NCI-H526 (cell line): Measurements from ENCODE around the gene COL18A1.

ENCODE experiments used
- DNase-seq, 2 experiments: peaks; one replicate each; lab custom pipeline; 2025; lab: John Stamatoyannopoulos, UW

The COL18A1 gene

GRCh38 chr21:45535341-45536081, 130.5 kb downstream of the COL18A1 start:
- no peak for DNase-seq

DNA sequence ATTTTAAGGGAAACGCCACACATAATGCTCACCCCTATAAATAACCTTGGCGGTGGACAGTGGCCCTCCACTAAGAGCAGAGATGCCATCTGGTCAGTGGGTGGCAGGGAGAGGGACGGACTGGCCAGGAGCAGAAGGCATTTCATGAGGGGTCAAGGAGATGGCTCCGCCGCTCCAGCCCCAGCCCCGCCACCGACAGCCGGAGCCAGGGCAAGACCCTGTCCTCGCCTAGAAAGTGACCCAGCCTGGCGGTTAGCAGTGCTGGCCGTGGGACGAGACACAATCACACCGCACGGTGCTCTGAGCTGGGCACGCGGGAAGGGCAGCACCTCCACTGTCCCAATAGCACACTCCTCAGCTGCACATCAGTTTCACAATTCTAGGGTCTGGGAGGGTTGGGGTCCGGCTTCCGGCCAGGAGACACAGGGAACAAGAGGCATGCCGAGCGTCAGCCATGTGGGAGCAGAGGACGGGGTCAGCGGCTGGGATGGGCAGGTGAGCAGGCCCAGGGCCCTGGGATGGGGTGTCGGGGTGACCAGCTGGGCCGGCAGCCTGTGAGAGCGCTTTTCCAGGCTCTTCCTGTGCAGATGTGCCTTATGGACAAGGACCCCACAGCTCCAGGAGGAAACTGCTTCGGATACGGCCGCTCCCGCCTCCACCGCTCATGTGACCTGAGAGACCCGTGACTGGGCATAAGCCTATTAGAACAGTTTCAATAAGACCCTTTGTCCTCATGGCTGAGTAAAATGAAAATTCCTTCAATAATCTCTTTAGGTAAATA, 131.5 kb downstream of the COL18A1 start:
- no peak for DNase-seq

DNA sequence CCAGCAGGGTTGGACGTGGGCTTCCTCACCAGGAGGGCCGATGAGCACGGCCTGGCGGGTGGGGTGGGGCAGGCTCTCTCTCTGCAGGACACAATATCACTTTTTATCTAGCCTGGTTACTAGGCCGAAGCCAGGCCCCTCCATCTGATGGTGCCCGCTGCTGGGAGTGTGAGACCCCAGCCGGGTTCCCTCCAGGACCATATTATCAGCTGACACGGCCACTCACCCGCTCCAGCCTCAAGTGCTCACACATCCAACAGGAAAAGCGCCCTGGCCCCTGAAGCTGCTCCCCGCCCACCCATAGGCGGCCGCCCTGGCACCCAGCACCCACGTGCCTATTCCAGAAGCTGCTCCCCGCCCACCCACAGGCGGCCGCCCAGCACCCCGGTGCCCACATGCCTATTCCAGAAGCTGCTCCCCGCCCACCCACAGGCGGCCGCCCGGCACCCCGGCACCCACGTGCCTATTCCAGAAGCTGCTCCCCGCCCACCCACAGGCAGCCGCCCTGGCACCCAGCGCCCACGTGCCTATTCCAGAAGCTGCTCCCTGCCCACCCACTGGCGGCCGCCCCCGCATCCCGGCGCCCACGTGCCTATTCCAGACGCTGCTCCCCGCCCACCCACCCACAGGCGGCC, 132.3 kb downstream of the COL18A1 start:
- DNase-seq, result no peak

GRCh38 chr21:45537746-45538291, 132.9 kb downstream of the COL18A1 start:
- DNase-seq, result no peak

DNA sequence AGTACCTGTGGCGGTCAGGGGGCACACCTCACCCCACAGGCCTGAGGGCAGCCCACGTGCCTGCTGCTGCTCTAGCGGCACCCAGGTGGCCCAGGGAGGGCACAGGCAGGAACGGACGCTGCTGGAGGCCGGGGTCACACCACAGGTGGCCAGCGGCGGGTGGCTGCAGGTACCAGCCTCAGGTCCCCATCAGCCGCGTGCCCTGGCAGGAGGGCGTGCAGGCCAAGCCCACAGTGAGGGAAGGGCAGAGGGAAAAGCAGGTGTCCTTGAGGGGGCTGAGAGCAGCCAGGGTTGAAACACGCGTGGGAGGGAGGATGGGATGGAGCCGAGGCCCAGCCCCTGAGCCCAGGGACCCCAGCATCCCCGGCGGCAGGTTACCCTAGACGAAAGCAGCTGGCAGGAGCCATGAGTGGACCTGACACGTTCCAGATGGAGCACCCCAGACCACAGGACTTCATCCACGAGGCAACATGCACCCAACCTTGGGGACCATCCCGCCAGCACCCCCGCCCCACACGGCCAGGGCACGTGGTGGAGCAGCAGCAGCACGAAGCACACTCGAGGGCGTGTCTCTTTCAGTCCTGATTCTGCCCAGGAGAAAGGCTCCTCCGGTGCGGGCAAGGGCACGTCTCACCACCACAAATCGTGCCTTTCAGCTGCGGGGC, 133.5 kb downstream of the COL18A1 start:
- no peak for DNase-seq

DNA sequence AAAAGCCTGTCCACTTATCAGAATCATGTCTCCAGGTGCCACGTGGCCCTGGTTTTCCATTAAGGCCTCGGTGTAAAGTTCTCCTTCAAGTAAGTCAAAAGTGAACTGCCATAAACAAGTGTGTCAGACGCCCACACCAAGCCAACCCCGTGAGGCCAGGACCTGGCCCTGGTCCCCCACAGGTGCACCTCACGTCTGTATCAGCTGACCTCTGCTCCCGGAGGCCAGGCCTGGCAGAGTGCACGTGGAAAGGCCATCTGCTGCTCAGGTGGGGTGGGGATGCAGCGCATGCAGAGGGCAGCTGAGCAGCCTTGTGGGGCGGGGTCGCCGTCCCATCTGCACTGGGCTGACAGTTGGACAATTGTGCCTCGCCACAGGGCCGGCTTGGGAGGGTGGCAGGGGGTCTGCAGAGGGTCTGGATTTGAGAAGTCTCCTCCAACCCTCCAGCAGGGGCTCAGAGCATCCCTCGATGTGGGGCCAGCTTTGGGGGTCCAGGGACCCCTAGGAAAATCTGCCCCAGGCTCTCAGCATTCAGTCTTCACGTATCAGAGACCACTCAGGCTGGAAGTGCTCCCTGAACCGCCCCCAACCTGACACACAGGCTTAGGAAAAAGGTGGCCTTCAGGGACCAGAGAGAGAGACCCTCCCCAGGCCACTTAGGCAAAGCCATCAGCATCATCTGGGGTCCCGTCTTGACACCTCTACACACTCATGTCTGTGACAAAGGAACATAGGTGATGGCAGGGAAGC, 134.3 kb downstream of the COL18A1 start:
- no peak for DNase-seq

GRCh38 chr21:45539796-45540600, 135.0 kb downstream of the COL18A1 start:
- no peak for DNase-seq

DNA sequence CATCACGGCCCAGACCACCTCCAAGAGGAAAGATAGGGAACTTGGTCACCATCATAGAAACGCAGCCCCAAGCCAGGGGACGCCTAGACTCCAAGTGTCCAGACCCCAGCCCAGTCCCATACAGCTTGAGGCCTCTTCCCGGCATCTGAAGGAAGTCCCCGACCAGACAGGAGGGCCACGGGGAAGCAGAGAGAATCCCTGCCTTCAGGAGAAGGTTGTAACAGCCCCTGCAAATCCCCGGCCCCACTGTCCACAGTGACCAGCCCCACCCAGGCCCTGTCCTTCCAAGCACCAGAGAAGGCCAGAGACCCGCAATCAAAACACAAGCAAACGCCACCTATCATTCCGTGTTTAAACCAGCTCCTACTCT, 135.6 kb downstream of the COL18A1 start:
- no peak for DNase-seq

DNA sequence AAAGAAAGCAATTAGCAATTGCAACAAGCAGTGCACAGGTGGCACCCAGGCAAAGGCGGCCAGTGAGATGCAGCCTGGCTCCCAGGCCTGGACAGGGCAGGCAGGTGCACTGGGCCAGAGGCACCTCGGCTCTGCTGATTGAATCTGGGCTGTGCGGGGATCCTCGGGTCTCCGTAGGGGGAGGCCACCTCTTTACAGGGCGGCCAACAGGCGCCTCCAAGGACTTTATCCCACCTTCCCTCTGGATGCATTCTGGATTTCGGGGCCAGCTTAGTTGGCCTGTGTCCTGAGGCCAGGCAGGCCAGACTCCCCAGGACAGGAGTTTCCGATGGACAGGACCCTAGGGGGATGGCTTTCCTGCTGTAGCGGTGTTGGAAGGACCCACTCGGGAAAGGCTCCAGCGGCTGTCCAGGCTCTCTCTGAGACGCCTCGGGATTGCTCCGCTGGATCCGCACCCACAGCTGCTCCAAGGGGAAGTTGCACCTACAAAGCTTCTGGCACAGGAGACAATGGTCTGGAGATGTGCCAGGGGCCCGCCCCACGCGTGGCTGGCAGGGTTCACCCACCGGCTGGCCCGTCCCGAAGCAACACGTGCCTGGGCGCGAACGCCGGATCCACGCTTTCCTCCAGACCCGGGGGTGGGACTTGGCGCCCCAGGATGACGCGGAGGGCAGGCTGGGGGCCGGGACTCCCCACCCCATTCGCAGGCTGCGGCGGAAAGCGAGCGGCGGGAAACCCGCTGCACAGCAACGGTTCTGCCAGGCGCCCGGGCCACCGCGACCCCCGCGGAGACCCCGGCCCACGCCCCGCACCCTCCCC, 136.5 kb downstream of the COL18A1 start:
- peak in 1 of 2 experiments; percentile 52 for DNase-seq

- peak in 1 of 2 experiments; percentile 83 for DNase-seq
Measured at GRCh38 chr21:45542242-45542666, 137.3 kb downstream of the COL18A1 start, which contains the start of gene SLC19A1. TSS of gene SLC19A1 (minus strand) at chr21:45542440. CDS start at chr21:45537959, 4,481 bp downstream.

DNA sequence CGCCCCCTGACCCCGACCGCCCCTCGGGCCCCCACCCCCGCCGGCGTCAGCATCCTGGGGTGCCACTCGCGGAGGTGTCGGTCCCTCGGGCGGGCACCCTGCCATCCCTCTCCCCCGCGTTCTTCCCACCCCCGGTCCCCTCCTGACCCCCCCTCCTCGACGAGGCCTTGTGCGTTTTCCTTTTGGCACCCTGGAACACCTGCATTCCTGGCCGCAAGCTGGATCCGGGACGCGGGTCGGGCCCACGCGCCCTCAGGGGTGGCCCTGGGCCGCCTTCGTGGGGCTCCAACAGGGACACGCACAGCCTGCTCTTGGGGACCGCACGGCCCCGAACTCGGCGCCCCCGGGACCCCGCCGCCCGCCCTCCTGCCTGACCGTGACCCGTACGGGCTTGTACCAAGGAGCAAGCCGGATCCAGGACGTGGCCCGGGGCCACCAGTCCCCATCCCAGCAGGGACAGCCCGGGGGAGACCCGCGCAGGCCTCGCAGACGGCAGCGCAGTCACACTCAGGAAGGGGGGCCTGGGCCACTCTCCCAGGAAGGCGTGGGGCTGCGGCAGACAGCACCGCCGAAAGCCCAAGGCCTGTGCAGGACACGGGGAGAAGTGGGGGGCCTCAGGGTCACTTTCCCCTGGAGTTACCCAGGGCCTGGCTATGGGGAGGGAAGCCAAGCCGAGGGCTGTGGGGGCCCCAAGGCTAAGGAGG, 137.9 kb downstream of the COL18A1 start:
- no peak for DNase-seq

DNA sequence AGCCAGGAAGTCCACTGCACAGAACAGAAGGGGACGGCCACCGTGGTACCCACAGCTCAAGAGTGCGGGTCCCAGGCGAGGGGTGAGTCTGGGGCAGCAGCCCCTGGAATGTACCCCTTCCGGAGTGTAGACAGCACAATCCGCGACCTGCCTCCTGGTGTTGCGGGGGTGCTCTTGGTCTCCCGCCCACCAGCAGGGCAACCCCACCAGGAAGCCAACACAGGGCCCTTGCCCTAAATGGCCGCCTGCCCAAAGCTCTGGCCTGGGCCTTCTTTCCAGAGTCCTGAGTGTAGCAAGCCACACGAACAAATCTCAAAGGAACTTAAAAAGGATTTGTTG, 138.4 kb downstream of the COL18A1 start:
- no peak for DNase-seq

DNA sequence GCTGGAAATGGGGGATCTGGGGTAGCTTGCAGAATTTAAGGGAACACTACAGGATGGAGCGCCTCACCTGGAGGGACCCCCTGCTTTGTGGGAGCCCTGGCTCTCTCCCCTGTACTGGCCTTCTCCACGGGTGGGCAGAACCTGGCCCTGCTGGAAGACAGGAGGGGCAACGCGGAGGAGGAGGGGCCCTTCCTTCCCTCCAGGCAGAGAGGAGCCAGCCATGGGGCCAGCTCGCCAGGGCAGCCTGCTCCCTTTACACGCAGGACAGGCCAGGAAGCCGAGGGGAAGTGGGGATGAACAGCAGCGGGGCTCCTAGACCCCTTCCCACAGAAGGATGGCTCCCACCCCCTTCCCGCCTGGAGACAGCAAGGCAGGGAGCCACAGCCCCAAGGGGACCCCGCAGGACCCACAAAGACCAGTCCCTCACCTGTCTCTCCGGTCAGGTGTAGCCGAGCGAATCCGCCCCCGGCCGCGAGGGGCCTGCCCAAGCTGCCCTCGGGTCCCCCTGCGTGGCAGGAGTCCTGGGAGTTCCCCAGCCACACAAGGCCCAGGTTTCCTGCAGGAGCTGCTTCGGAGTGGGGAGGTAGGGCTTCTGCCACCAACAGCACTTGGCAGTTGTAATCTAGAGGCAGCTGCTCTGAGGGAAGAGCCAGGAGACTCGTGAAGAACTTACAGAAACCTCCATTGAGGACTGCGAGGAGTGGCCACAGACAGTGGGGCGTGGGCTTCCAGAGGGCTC, 138.9 kb downstream of the COL18A1 start:
- no peak for DNase-seq

DNA sequence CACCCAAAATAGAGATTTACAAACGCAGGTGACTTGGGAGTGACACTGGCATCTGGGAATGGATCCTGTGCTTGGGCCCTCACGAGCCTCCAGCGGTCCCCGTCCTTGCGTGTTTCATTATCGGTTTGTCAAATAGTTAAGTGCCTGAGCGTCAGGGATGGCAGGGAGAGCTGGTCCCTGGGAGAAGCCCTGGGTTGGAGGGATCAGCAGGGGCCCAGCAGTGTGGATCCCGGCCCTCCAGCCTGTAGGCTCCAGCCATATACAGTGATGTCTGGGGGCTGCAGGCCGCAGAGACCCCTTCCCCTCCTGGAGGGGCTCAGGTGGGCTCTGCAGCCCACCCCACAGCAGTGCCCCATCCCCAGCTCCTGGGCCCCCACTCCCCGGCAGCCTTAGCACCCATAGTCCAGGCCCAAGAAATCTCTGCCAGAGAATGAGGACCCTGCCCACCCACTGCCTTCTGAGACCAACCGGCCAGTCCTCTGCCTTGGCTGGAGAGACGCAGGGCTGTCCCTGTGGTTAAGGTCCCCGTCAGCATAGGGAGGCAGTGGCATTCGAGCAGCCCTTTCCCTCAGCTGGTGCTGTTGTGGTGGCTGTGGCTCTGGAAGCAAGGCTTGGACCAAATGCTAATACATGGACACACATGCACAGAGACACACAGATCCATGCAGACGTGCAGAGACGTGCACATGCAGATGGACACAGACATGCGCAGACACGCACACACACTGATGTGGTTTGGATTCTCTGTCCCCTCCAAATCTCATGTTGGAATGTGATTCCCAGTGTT, 139.7 kb downstream of the COL18A1 start:
- DNase-seq, result no peak

DNA sequence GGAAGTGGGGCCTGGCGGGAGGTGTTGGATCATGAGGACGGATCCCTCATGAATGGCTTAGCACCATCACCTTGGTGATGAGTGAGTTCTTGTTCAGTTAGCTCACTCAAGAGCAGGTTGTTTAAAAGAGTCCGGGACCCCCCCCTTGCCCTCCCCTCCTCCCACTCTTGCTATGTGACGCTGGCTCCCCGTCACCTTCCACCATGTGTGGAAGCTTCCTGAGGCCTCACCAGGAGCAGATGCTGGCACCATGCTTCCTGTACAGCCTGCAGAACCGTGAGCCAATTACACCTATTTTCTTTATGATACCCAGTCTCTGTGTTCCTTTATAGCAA, 140.2 kb downstream of the COL18A1 start:
- no peak for DNase-seq

GRCh38 chr21:45545691-45546531, 140.9 kb downstream of the COL18A1 start:
- no peak for DNase-seq
